Parathyroid adenoma (tissue), 2 donors: Measurements from ENCODE around the gene NFIX.

Source experiments
- H2AFZ ChIP-seq: fragments of 300-600 bp; sonication (generic); one replicate; pipeline ENCODE4 v1.7.0; 2017; ENCODE audit warnings: antibody characterized with exemption, mild to moderate bottlenecking
- H3K27ac ChIP-seq: fragments of 300-600 bp; sonication (generic); one replicate; pipeline ENCODE4 v1.7.0; 2017
- H3K27me3 ChIP-seq: fragments of 300-600 bp; sonication (generic); one replicate; pipeline ENCODE4 v1.7.0; 2017; ENCODE audit warnings: low read length; ENCODE audit not compliant: control insufficient read depth, insufficient read depth
- H3K36me3 ChIP-seq: fragments of 300-600 bp; sonication (generic); one replicate; pipeline ENCODE4 v1.7.0; 2017; ENCODE audit warnings: low read length; ENCODE audit not compliant: control insufficient read depth, insufficient read depth
- H3K4me1 ChIP-seq: fragments of 300-600 bp; sonication (generic); one replicate; pipeline ENCODE4 v1.7.0; 2017; ENCODE audit warnings: control low read depth
- H3K4me2 ChIP-seq: fragments of 300-600 bp; sonication (generic); one replicate; pipeline ENCODE4 v1.7.0; 2017; ENCODE audit warnings: low read length
- H3K4me3 ChIP-seq: fragments of 300-600 bp; sonication (generic); one replicate; pipeline ENCODE4 v1.7.0; 2017; ENCODE audit warnings: low read depth, low read length
- H3K79me2 ChIP-seq: fragments of 300-600 bp; sonication (generic); one replicate; pipeline ENCODE4 v1.7.0; 2017; ENCODE audit warnings: control low read depth
- H3K9ac ChIP-seq: fragments of 300-600 bp; sonication (generic); one replicate; pipeline ENCODE4 v1.7.0; 2017; ENCODE audit warnings: mild to moderate bottlenecking
- H3K9me3 ChIP-seq: fragments of 300-600 bp; sonication (generic); one replicate; pipeline ENCODE4 v1.7.0; 2017; ENCODE audit warnings: low read length; ENCODE audit not compliant: control insufficient read depth
- TF ChIP-seq, protein P1 (sequence below): fragments of 300-600 bp; sonication (generic); IDR thresholded peaks from one replicate; pipeline ENCODE4 v1.7.0; 2017; ENCODE audit warnings: antibody characterized with exemption, mild to moderate bottlenecking
- donor health status: primary hyperparathyroidism.

NFIX gene

GRCh38 chr19:13066933-13067807 lies 71.9 kb downstream of the NFIX start:
- no peak overlapping the region for H3K27ac ChIP-seq
- peaks cover 14% of the 10 kb centered on the region for H3K79me2 ChIP-seq
- TF ChIP-seq, protein P1, sequence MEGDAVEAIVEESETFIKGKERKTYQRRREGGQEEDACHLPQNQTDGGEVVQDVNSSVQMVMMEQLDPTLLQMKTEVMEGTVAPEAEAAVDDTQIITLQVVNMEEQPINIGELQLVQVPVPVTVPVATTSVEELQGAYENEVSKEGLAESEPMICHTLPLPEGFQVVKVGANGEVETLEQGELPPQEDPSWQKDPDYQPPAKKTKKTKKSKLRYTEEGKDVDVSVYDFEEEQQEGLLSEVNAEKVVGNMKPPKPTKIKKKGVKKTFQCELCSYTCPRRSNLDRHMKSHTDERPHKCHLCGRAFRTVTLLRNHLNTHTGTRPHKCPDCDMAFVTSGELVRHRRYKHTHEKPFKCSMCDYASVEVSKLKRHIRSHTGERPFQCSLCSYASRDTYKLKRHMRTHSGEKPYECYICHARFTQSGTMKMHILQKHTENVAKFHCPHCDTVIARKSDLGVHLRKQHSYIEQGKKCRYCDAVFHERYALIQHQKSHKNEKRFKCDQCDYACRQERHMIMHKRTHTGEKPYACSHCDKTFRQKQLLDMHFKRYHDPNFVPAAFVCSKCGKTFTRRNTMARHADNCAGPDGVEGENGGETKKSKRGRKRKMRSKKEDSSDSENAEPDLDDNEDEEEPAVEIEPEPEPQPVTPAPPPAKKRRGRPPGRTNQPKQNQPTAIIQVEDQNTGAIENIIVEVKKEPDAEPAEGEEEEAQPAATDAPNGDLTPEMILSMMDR, result no peak
- H3K9me3 ChIP-seq, result no peaks in the 10 kb centered on the region
- no peaks in the 10 kb centered on the region for H3K4me1 ChIP-seq
- no peaks in the 10 kb centered on the region for H3K27me3 ChIP-seq
- H3K36me3 ChIP-seq, result no peaks in the 10 kb centered on the region
- no peak overlapping the region for H3K4me2 ChIP-seq
- H2AFZ ChIP-seq, result no peak overlapping the region
- no peak overlapping the region for H3K4me3 ChIP-seq
- no peak overlapping the region for H3K9ac ChIP-seq

DNA sequence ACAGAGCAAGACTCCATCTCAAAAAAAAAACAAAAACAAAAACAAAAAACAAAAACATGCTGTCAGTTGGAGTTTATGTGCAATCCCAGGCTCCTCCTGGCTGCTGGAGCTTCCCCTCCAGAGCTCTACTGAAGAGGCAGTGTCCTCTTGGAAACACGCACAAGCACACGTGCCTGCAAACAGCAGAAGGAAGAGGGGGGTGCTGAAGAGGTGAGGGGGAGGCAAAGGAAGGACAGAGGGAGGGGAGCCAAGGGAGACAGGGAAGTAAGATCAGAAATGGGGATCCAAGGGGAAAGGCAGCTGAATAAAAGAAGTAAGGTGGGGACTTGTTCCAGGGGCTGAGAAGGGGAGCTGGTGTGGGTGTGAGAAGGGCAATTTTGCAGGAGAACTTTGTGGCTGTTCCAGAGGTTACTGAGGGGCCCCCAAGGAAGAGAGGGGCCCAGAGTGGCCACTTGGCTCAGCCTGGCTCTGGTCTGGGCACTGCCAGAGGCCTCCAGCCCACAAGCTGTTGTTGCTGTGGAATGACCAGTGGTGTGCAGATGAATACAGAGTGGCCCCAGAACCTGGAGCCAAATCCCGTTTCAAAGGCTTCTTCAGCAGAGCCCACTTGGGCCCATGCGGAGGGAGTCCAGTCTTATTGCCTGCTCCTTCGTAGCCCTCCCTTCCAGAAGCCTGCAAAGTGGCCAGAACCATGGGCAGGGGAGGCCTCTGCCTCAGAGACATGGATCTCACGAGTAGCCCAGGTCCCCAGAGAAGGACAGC lies 73.0 kb downstream of the NFIX start:
- no peak overlapping the region for H3K4me2 ChIP-seq
- H3K27me3 ChIP-seq, result no peaks in the 10 kb centered on the region
- H3K4me3 ChIP-seq, result no peak overlapping the region
- H3K9me3 ChIP-seq, result no peaks in the 10 kb centered on the region
- H3K79me2 ChIP-seq, result peaks cover 6% of the 10 kb centered on the region
- H3K27ac ChIP-seq, result no peak overlapping the region
- no peak overlapping the region for H2AFZ ChIP-seq
- no peaks in the 10 kb centered on the region for H3K36me3 ChIP-seq
- H3K4me1 ChIP-seq, result no peaks in the 10 kb centered on the region
- no peak overlapping the region for H3K9ac ChIP-seq
- TF ChIP-seq, protein P1, result no peak

GRCh38 chr19:13069415-13070359 lies 74.4 kb downstream of the NFIX start:
- Histone ChIP-seq H3K4me3 (no peak overlapping the region), H2AFZ (no peak overlapping the region), H3K27me3 (no peaks in the 10 kb centered on the region), H3K36me3 (no peaks in the 10 kb centered on the region), H3K9ac (no peak overlapping the region), H3K4me1 (no peaks in the 10 kb centered on the region), H3K79me2 (peaks cover 2% of the 10 kb centered on the region), H3K9me3 (no peaks in the 10 kb centered on the region), H3K27ac (no peak overlapping the region), H3K4me2 (no peak overlapping the region)
- TF ChIP-seq, protein P1, result no peak

GRCh38 chr19:13070425-13071140 lies 75.3 kb downstream of the NFIX start:
- Histone ChIP-seq H3K79me2 (no peaks in the 10 kb centered on the region), H3K4me1 (no peaks in the 10 kb centered on the region), H3K27ac (no peak overlapping the region), H3K9ac (no peak overlapping the region), H3K36me3 (no peaks in the 10 kb centered on the region), H3K4me3 (no peak overlapping the region), H3K4me2 (no peak overlapping the region), H3K27me3 (no peaks in the 10 kb centered on the region), H2AFZ (no peak overlapping the region), H3K9me3 (no peaks in the 10 kb centered on the region)
- TF ChIP-seq, protein P1, result no peak
